Activated naive CD8-positive, alpha-beta T cell treated with anti-CD3 and anti-CD28 coated beads, Interleukin-2, amount 50 U/mL, for 24 hours (primary cell): Measurements from ENCODE around the gene SFXN1.
"Not testable (repeated sequence)": the region's sequence is repeated elsewhere in the genome, so short reads cannot be mapped to it uniquely, and the experiment has no call there.

Source experiments
- ATAC-seq: fragments of 150-1000 bp; cut with Tn5 transposase; one replicate; pipeline ENCODE4 v1.10.0; 2021
- DNase-seq: peaks from one replicate; pipeline ENCODE4 v3.0.0; 2021
- H3K27ac Mint-ChIP-seq: one replicate; pipeline ENCODE4 v1.8.0; 2021; ENCODE audit warnings: mild to moderate bottlenecking, mixed read lengths
- H3K27me3 Mint-ChIP-seq: one replicate; pipeline ENCODE4 v1.8.0; 2021; ENCODE audit warnings: mixed read lengths
- H3K36me3 Mint-ChIP-seq: one replicate; pipeline ENCODE4 v1.8.0; 2021; ENCODE audit warnings: low read depth, mixed read lengths
- H3K4me1 Mint-ChIP-seq: one replicate; pipeline ENCODE4 v1.8.0; 2021; ENCODE audit warnings: mixed read lengths
- H3K4me3 Mint-ChIP-seq: one replicate; pipeline ENCODE4 v1.8.0; 2021; ENCODE audit warnings: mild to moderate bottlenecking, moderate library complexity, mixed read lengths
- H3K9me3 Mint-ChIP-seq: one replicate; pipeline ENCODE4 v1.8.0; 2021; ENCODE audit warnings: mixed read lengths

Gene SFXN1, protein sequence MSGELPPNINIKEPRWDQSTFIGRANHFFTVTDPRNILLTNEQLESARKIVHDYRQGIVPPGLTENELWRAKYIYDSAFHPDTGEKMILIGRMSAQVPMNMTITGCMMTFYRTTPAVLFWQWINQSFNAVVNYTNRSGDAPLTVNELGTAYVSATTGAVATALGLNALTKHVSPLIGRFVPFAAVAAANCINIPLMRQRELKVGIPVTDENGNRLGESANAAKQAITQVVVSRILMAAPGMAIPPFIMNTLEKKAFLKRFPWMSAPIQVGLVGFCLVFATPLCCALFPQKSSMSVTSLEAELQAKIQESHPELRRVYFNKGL

DNA sequence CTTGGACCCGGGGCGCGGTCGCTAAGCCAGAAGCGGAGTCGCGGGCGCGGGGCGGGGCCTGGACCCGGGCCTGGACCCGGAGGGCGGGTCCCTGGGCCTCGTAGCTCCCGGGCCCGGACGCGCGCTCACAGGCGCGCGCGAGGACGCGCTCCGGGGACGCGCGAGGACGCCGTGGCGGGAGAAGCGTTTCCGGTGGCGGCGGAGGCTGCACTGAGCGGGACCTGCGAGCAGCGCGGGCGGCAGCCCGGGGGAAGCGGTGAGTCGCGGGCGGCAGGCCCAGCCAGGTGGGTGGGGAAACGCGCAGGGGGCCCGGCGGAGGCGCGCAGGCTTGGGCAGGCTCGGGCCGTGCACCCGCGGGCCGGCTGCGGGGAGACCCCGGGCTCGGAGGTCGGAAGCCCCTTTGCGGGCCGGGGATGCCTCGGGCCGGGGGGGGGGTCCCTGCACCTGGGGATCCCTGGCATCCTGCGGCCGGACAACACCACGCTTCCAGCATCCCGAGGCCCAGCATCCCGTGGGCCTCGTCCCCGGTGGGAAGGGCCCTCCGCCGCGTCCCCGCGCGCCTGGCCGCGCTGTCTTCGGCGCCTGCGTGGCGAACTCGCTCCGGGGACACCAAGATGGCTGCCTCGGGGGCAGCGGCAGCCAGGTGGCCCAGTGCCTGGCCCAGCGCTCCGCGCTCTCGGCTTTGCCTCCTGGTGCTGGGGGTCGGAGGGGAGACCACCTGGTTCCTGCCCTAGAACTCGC lies at the start of gene SFXN1:
Gene SFXN1 (plus strand): TSS at position 177 of the 741 bp plus-strand sequence. CDS start 13,544 bp downstream, outside the sequence.
- DNase-seq: peak; percentile 88
- Mint-ChIP-seq H3K36me3 (peaks cover 47% of the 10 kb centered on the region), H3K9me3 (no peaks in the 10 kb centered on the region), H3K27ac (peak within 1 kb of the TSS; percentile 97), H3K4me1 (peaks cover 54% of the 10 kb centered on the region), H3K4me3 (peak within 1 kb of the TSS; percentile 96), H3K27me3 (peaks cover 1% of the 10 kb centered on the region)
- ATAC-seq: peak; percentile 88

DNA sequence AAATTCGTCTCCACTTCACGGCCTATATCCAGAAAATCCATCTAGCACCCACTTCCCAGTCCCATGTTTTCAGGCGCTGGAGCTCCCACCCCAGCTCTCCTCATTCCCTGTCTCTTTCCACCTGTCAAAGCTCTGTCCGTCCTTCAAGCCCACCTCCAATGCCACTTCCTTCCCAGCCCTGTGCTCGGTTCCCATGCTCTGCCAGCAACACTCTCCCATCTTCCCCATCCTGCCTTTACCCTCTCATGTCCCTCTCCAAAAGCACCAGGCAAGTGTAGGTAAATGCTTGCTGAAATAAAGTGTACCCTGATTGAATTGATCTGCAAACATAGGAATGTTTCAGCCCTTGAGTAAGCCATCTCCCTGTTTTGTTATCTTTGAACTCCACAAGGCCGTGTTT lies 43.6 kb upstream of the SFXN1 start:
- Mint-ChIP-seq H3K27me3 (peaks cover 9% of the 10 kb centered on the region), H3K27ac (no peak overlapping the region), H3K4me1 (no peaks in the 10 kb centered on the region), H3K9me3 (no peaks in the 10 kb centered on the region), H3K36me3 (no peaks in the 10 kb centered on the region), H3K4me3 (no peak overlapping the region)
- ATAC-seq: no peak
- no peak for DNase-seq

DNA sequence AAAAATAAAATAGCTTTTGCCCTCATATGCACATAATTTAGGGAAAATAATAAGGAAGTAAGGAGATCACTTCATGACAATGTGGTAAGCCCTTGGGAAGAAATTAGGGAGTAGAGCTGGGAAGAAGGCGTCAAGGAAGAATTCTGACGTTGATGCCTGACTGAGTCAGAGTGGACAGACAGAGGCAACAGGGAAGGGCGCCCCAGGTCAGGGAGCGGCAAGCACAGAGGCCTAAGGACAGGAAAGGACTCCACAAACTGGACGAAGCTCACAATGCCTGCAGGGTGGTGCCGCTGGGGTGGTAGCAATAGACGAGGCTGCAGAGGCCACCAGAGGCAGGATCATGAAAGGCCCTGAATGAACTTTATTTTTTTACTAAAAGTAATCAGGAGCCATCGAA lies 42.0 kb upstream of the SFXN1 start:
- no peak overlapping the region for H3K27ac Mint-ChIP-seq
- H3K4me3 Mint-ChIP-seq: no peak overlapping the region
- no peaks in the 10 kb centered on the region for H3K9me3 Mint-ChIP-seq
- H3K4me1 Mint-ChIP-seq: no peaks in the 10 kb centered on the region
- DNase-seq: no peak
- ATAC-seq: no peak
- H3K36me3 Mint-ChIP-seq: no peaks in the 10 kb centered on the region
- H3K27me3 Mint-ChIP-seq: peaks cover 17% of the 10 kb centered on the region

DNA sequence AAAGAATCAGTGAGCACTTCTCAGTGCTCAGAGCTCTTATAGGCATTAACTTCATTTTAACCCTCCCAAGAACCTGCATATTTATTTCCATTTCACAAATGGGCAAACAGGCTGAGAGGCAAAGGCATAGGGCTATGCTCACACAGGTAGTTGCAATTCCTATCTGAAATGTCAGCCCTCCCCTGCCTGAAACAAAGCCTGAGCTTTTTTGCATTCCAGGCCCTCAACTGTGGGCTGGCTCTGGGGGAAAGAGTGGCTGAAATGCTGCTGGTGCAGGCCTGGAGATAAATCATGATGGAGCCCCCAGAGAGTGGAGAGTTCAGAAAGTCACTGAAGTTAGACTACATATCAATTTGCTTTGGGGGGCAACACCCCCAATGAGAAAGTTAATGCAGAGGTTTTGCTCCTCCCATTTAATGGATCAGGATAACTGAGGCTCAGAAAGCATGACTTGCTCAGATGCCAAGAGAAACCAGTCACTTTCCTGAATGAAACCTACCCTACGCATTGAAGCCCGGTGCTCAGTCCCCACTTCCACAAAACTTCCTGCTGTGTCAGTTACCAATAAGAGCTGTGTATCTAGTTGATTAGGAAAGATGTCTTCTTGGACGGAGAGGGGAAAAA lies 40.0 kb upstream of the SFXN1 start:
- H3K27me3 Mint-ChIP-seq: peaks cover 37% of the 10 kb centered on the region
- no peaks in the 10 kb centered on the region for H3K9me3 Mint-ChIP-seq

DNA sequence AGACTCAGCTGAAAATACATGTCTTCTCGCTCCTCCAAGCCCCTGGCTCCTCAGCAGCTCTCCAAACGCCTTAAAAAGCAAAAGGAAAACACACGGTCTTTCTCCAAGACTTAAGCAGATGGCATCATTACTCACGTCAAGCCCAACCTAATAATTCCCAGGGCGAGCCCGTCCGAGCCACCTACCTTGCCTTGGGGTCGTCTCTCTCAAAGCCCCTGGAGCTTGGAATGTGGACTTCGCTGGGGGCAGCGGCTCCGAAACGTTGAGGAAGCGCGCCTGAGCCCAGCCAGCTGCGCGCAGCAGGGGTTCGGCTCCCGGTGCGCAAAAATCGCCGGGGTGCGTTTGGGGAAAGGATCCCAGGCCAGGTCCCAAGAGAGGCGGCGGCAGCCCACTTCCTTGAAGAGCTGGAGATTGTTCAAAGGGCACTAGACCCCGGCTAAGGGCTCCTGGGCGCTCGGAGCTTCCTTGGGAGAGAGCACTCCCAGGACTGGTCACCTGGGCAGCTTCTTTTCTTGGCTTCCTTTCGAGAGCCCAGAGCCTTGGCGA lies 34.8 kb upstream of the SFXN1 start:
- no peak overlapping the region for H3K4me3 Mint-ChIP-seq

More for the DNA sequence above, 40.0 kb upstream of the SFXN1 start:
- Mint-ChIP-seq H3K4me3 (no peak overlapping the region), H3K27ac (no peak overlapping the region), H3K36me3 (no peaks in the 10 kb centered on the region), H3K4me1 (peaks cover under 1% of the 10 kb centered on the region)
- ATAC-seq (no peak), DNase-seq (no peak)

DNA sequence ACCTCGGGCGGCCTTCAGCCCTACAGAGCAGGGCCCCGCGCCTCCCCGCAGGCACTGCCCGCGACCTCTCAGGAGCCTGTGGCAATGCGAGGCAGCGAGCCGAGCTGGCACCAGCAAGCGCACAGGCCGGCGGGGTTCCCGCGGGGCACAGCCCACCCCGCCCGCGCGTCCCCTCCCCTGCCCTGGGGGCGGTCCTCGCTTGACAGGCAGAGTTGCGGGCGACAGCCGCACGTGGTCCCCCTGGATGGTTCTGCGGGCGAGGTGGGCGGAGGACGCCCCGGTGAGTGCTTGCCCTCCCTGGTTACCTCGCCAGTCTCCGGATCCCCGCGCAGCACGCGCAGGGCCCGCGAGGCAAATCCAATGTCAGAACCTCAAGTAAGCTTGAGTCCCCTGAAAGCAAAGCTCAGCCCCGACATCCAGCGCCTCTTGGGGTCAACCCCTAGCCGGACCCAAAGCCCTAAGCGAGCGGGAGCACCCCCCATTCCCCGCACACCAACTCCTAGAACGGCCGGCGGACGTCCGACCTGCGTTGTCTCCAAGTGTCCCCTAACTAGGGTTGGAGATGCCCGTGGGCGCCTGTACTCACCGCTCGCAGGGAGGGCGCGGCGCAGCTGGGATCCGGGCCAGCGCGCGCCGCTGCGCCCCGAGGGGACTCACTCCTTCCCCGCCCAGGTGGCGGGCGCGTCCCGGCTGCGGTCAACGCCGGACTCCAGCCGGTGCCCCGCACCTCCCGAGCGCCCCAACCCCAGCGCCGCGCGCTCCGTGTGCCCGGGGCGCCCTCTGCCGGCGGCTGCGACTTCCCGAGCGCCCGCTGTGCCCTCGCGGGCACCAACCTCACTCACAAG lies 34.1 kb upstream of the SFXN1 start, which contains the start of gene DRD1:
Gene DRD1 (minus strand): TSS at position 123 of the 845 bp plus-strand sequence. CDS start 1,083 bp downstream, outside the sequence.
- Mint-ChIP-seq H3K4me1 (peaks cover 6% of the 10 kb centered on the region), H3K9me3 (no peaks in the 10 kb centered on the region), H3K27me3 (peaks cover 66% of the 10 kb centered on the region), H3K4me3 (peak within 1 kb of the TSS; percentile 52), H3K36me3 (no peaks in the 10 kb centered on the region), H3K27ac (no peak within 1 kb of the TSS)
- DNase-seq (peak; percentile 67), ATAC-seq (peak; percentile 80)

More for the DNA sequence above, 34.8 kb upstream of the SFXN1 start:
- ATAC-seq (no peak), DNase-seq (no peak)
- Mint-ChIP-seq H3K36me3 (no peaks in the 10 kb centered on the region), H3K4me1 (peaks cover 6% of the 10 kb centered on the region), H3K9me3 (no peaks in the 10 kb centered on the region), H3K27ac (no peak overlapping the region), H3K27me3 (peaks cover 66% of the 10 kb centered on the region)

DNA sequence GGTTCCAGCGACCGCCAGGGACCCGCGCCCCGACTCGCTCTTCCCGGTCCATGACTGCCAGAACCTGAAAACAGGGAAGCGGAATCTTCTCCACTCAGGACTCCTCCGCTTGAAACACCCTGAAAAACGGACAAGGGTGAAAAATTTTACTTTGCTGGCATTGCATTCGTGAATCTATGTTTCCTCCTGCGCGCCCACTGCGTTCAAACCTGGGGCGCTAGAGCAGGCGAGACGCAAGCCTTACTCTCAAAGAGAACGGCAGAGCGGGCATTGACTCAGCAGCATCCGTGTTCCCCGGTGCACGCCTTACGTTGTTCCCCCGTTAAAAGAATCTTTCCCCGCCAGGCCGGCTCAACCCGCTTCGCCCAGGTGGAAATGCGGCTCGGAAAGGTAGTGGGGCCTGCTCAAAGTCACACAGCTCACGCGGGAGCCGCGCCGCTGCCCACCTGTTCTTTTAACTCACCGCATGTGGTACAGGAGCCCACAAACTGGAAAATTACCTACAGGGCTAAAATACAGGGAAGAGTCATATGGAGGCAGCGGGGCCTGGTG lies 33.4 kb upstream of the SFXN1 start:
- ATAC-seq (no peak), DNase-seq (no peak)
- Mint-ChIP-seq H3K27me3 (peaks cover 64% of the 10 kb centered on the region), H3K4me3 (peak overlapping the region; percentile 52), H3K36me3 (no peaks in the 10 kb centered on the region), H3K9me3 (no peaks in the 10 kb centered on the region), H3K27ac (no peak overlapping the region), H3K4me1 (peaks cover 6% of the 10 kb centered on the region)

DNA sequence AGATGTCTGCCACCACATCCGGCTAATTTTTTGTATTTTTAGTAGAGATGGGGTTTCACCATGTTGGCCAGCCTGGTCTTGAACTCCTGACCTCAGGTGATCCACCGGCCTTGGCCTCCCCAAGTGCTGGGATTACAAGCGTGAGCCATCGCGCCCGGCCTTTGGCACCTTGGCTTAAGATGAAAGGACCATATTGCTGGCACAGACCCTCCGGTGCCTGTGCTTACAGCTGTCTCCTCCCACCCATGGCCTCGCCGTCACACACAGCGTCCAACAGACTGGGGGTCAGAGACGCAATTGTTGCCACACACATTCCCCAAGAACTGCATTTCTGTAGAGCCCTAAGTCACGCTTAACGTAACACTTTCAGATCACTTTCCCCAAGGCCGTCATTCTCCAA lies 32.0 kb upstream of the SFXN1 start:
- DNase-seq, H3K27ac Mint-ChIP-seq, H3K36me3 Mint-ChIP-seq, ATAC-seq, H3K9me3 Mint-ChIP-seq, H3K4me1 Mint-ChIP-seq, H3K4me3 Mint-ChIP-seq: not testable (repeated sequence)
- peaks cover 63% of the 10 kb centered on the region for H3K27me3 Mint-ChIP-seq

DNA sequence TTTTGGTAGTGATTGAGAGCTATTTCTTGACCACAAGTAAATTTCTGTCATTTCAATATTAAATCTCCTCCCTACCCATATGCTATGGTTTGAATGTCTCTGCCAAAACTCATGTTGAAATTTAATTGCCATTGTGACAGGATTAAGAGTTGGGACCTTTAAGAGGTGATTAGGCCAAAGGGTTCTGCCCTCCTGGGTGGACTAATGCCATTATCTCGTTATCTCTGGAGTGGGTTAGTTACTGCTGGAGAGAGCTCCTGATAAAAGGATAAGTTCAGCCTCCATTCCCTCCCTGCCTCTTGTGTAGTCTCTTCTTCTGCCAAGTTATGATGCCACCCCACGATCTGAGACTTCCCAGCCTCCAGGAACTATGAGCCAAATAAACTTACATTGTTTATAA lies 30.8 kb upstream of the SFXN1 start:
- DNase-seq (no peak), ATAC-seq (no peak)
- Mint-ChIP-seq H3K27ac (no peak overlapping the region), H3K27me3 (peaks cover 52% of the 10 kb centered on the region), H3K4me3 (no peak overlapping the region), H3K9me3 (no peaks in the 10 kb centered on the region), H3K36me3 (no peaks in the 10 kb centered on the region), H3K4me1 (peaks cover 6% of the 10 kb centered on the region)

DNA sequence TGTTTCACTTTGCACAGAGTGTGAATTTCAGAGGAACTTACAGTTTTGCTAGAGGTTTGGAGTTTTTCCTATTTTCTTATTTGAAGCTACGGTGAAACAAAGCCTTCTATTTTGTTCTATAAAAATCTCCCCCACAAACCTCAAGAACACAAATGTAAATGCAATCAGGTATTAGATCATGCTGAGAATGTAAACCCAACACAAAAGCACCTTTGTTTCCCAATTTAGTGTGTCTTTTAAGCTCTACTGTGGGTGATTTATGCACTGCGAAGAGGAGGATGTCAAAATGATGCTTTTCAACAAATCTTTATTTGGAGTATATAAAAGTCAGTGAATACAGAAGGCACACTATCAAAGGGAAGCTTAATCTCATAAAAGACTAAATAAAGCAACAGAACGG lies 30.1 kb upstream of the SFXN1 start:
- DNase-seq (no peak), ATAC-seq (no peak)
- peaks cover 6% of the 10 kb centered on the region for H3K4me1 Mint-ChIP-seq
- H3K36me3 Mint-ChIP-seq: no peaks in the 10 kb centered on the region
- H3K9me3 Mint-ChIP-seq: no peaks in the 10 kb centered on the region
- no peak overlapping the region for H3K27ac Mint-ChIP-seq
- H3K4me3 Mint-ChIP-seq: no peak overlapping the region
- peaks cover 49% of the 10 kb centered on the region for H3K27me3 Mint-ChIP-seq

DNA sequence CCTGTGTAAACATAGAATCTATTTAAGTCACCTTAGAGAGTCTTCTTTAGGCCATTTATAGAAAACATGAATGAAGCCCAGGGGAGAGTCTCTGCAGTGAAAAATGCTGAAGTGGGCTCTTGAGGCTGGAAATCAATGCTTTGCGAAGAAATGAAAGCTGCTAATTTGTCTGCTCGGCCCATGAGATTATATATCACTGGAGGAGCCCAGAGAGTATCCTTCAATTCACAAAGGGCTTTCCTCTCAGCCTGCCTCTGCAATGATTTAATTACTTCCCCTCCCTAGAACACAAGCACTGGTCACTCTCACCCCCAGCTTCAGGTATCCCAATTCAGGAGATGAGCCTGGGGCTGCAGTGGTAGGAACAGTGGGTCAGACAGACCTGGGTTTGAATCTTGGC lies 26.2 kb upstream of the SFXN1 start:
- Mint-ChIP-seq H3K9me3 (no peaks in the 10 kb centered on the region), H3K36me3 (no peaks in the 10 kb centered on the region), H3K27ac (no peak overlapping the region), H3K27me3 (peaks cover 44% of the 10 kb centered on the region), H3K4me1 (peaks cover 3% of the 10 kb centered on the region), H3K4me3 (no peak overlapping the region)
- ATAC-seq (no peak), DNase-seq (no peak)

DNA sequence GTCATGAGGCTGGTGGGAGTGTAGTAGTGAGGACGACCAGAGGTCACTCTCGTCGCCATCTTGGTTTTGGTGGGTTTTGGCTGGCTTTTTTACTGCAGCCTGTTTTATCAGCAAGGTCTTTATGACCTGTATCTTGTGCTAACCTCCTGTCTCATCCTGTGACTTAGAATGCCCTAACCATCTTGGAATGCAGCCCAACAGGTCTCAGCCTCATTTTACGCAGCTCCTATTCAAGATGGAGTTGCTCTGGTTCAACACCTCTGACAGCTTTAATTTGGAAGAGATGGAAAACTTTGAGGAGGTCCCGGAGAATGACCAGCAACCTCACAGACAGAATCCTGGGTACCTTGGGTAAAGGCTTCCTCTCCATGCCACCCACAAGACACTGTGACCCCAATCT lies 24.0 kb upstream of the SFXN1 start:
- H3K4me1 Mint-ChIP-seq: not testable (repeated sequence)

DNA sequence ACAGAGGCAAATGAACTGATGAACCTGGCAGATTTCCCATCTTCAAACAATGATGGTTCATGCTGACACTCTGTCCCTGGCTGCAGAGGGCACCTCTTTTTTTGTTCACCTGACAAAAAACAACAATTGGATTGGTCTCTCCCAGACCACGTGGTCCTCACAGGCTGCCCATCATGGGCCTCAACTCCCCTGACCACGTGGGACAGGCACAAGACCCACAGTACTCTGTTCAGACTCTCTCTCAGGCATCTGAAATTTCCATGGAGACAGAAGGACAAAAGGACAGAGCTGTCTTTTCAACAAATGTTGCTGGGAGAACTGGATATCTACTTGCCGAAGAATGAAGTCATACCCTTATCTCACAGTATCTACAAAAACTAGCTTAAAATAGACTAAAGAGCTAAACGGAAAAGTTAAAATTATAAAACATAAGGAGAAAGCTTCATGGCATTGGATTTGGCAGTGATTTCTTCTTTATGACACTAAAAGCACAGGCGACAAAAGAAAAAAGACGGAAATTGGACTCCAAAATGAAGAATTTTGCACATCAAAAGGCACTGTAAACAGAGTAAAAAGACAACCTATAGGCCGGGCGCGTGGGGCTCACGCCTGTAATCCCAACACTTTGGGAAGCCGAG lies 22.1 kb upstream of the SFXN1 start:
- Mint-ChIP-seq H3K9me3 (no peaks in the 10 kb centered on the region), H3K36me3 (no peaks in the 10 kb centered on the region)

More for the DNA sequence above, 24.0 kb upstream of the SFXN1 start:
- H3K36me3 Mint-ChIP-seq, H3K9me3 Mint-ChIP-seq, H3K27ac Mint-ChIP-seq, H3K4me3 Mint-ChIP-seq, DNase-seq, ATAC-seq: not testable (repeated sequence)
- H3K27me3 Mint-ChIP-seq: peaks cover 29% of the 10 kb centered on the region

More for the DNA sequence above, 22.1 kb upstream of the SFXN1 start:
- DNase-seq (no peak), ATAC-seq (no peak)
- Mint-ChIP-seq H3K4me1 (peaks cover 9% of the 10 kb centered on the region), H3K4me3 (no peak overlapping the region), H3K27ac (no peak overlapping the region), H3K27me3 (peaks cover 22% of the 10 kb centered on the region)
